IPS-18c (cell line): ENCODE results near the gene PAK6.

Experiments used
- H3K4me3 ChIP-seq: 2 replicates; pipeline ENCODE4 v1.7.0; 2013; ENCODE audit warnings: low read depth, mild to moderate bottlenecking, low read length, moderate library complexity; ENCODE audit not compliant: insufficient read depth
- H3K9me3 ChIP-seq: one replicate; pipeline ENCODE4 v1.6.1; 2013; ENCODE audit warnings: mild to moderate bottlenecking, low read length, moderate library complexity; ENCODE audit not compliant: control insufficient read depth, insufficient read depth

Gene PAK6

GRCh38 chr15:40238532-40239403 is at the start of gene PAK6:
Gene PAK6 (plus strand): TSS chr15:40239063. CDS start chr15:40264786, 25,723 bp downstream.
- Histone ChIP-seq H3K9me3 (no peaks in the 10 kb centered on the region), H3K4me3 (peak within 1 kb of the TSS; percentile 37)

- H3K4me3 ChIP-seq: no peak overlapping the region
- no peaks in the 10 kb centered on the region for H3K9me3 ChIP-seq
These were observed 48.3 kb upstream of the PAK6 start for GRCh38 chr15:40190591-40190990.

GRCh38 chr15:40192942-40193341 is 45.9 kb upstream of the PAK6 start:
- Histone ChIP-seq H3K4me3 (no peak overlapping the region), H3K9me3 (no peaks in the 10 kb centered on the region)

- Histone ChIP-seq H3K9me3 (no peaks in the 10 kb centered on the region), H3K4me3 (no peak overlapping the region)
These were observed 41.4 kb upstream of the PAK6 start for GRCh38 chr15:40197434-40197833.

- H3K4me3 ChIP-seq: no peak overlapping the region
- no peaks in the 10 kb centered on the region for H3K9me3 ChIP-seq
These were observed 40.3 kb upstream of the PAK6 start for GRCh38 chr15:40198355-40199085.

GRCh38 chr15:40204100-40204499 is 34.8 kb upstream of the PAK6 start:
- H3K4me3 ChIP-seq: no peak overlapping the region

GRCh38 chr15:40217166-40217824 is 21.6 kb upstream of the PAK6 start:
- no peak overlapping the region for H3K4me3 ChIP-seq

More at GRCh38 chr15:40204100-40204499, 34.8 kb upstream of the PAK6 start:
- no peaks in the 10 kb centered on the region for H3K9me3 ChIP-seq

GRCh38 chr15:40219801-40220200 is 19.1 kb upstream of the PAK6 start:
- Histone ChIP-seq H3K9me3 (no peaks in the 10 kb centered on the region), H3K4me3 (no peak overlapping the region)

More at GRCh38 chr15:40217166-40217824, 21.6 kb upstream of the PAK6 start:
- no peaks in the 10 kb centered on the region for H3K9me3 ChIP-seq

GRCh38 chr15:40222131-40222530 is 16.7 kb upstream of the PAK6 start:
- no peaks in the 10 kb centered on the region for H3K9me3 ChIP-seq

GRCh38 chr15:40226736-40227135 is 12.1 kb upstream of the PAK6 start:
- H3K9me3 ChIP-seq: no peaks in the 10 kb centered on the region
- no peak overlapping the region for H3K4me3 ChIP-seq

More at GRCh38 chr15:40222131-40222530, 16.7 kb upstream of the PAK6 start:
- H3K4me3 ChIP-seq: no peak overlapping the region

GRCh38 chr15:40229316-40229715 is 9.5 kb upstream of the PAK6 start:
- Histone ChIP-seq H3K4me3 (no peak overlapping the region), H3K9me3 (no peaks in the 10 kb centered on the region)

GRCh38 chr15:40229956-40230355 is 8.9 kb upstream of the PAK6 start:
- Histone ChIP-seq H3K4me3 (no peak overlapping the region), H3K9me3 (no peaks in the 10 kb centered on the region)

GRCh38 chr15:40232625-40233070 is 6.2 kb upstream of the PAK6 start:
- no peaks in the 10 kb centered on the region for H3K9me3 ChIP-seq
- H3K4me3 ChIP-seq: no peak overlapping the region

GRCh38 chr15:40233727-40234577 is 4.9 kb upstream of the PAK6 start:
- no peaks in the 10 kb centered on the region for H3K9me3 ChIP-seq
- H3K4me3 ChIP-seq: no peak overlapping the region

GRCh38 chr15:40234783-40235182 is 4.1 kb upstream of the PAK6 start:
- Histone ChIP-seq H3K4me3 (no peak overlapping the region), H3K9me3 (no peaks in the 10 kb centered on the region)

GRCh38 chr15:40235201-40235885 is 3.5 kb upstream of the PAK6 start:
- no peaks in the 10 kb centered on the region for H3K9me3 ChIP-seq
- H3K4me3 ChIP-seq: no peak overlapping the region
